Nephron progenitor cell (in vitro differentiated cells): Measurements from ENCODE around the gene FXYD7.

ENCODE experiments used
- DNase-seq: peaks from one replicate; pipeline ENCODE4 v3.0.0; 2021
- H3K27ac Mint-ChIP-seq: 2 replicates; pipeline ENCODE4 v1.8.0; 2021; ENCODE audit warnings: mild to moderate bottlenecking, moderate library complexity, mixed read lengths
- H3K27me3 Mint-ChIP-seq: 2 replicates; pipeline ENCODE4 v1.8.0; 2021; ENCODE audit warnings: mild to moderate bottlenecking, low read depth, mixed read lengths; ENCODE audit not compliant: poor library complexity
- H3K36me3 Mint-ChIP-seq: 2 replicates; pipeline ENCODE4 v1.8.0; 2021; ENCODE audit warnings: low read depth, mixed read lengths
- H3K4me1 Mint-ChIP-seq: 2 replicates; pipeline ENCODE4 v1.8.0; 2021; ENCODE audit warnings: mixed read lengths
- H3K4me3 Mint-ChIP-seq: 2 replicates; pipeline ENCODE4 v1.8.0; 2021; ENCODE audit warnings: mild to moderate bottlenecking, moderate library complexity, mixed read lengths
- H3K9me3 Mint-ChIP-seq: 2 replicates; pipeline ENCODE4 v1.8.0; 2021; ENCODE audit warnings: mild to moderate bottlenecking, moderate library complexity, mixed read lengths
- CTCF ChIP-seq: fragments of 200-600 bp; sonication (generic); IDR thresholded peaks from 2 replicates; pipeline ENCODE4 v1.5.0; 2021; ENCODE audit warnings: antibody characterized with exemption

Gene FXYD7

GRCh38 chr19:35104361-35104760 lies 38.7 kb upstream of the FXYD7 start:
- H3K4me1 Mint-ChIP-seq: peaks cover 7% of the 10 kb centered on the region
- H3K36me3 Mint-ChIP-seq: no peaks in the 10 kb centered on the region
- DNase-seq: no peak
- H3K27ac Mint-ChIP-seq: no peak overlapping the region
- no peak for TF ChIP-seq CTCF
- no peak overlapping the region for H3K4me3 Mint-ChIP-seq
- peaks cover 13% of the 10 kb centered on the region for H3K27me3 Mint-ChIP-seq
- H3K9me3 Mint-ChIP-seq: peaks cover 9% of the 10 kb centered on the region

DNA sequence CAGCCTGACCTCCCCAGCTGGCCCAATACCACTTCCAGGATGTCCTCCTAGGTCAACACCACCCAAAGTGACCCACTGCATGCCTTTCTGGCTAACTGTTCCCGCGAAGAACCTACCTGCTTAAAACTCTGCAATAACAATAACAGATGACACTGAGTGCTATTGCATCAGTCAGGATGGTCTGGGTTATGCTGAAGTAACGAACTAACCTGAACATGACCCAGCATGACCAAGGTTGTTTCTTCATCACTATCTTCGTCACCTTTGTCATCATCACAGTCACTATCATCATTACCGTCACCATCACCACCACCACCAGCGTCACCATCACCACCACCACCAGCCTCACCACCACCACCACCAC lies 38.0 kb upstream of the FXYD7 start:
- H3K4me3 Mint-ChIP-seq: no peak overlapping the region
- peaks cover 14% of the 10 kb centered on the region for H3K4me1 Mint-ChIP-seq
- DNase-seq: no peak
- peaks cover 13% of the 10 kb centered on the region for H3K27me3 Mint-ChIP-seq
- no peaks in the 10 kb centered on the region for H3K36me3 Mint-ChIP-seq
- H3K9me3 Mint-ChIP-seq: peaks cover 9% of the 10 kb centered on the region
- no peak for TF ChIP-seq CTCF
- no peak overlapping the region for H3K27ac Mint-ChIP-seq

- Mint-ChIP-seq H3K27ac (no peak overlapping the region), H3K36me3 (no peaks in the 10 kb centered on the region)
- TF ChIP-seq CTCF: no peak
Observed at GRCh38 chr19:35105411-35106290, 37.4 kb upstream of the FXYD7 start.

GRCh38 chr19:35106291-35106583 lies 36.8 kb upstream of the FXYD7 start:
- no peak for TF ChIP-seq CTCF
- Mint-ChIP-seq H3K36me3 (no peaks in the 10 kb centered on the region), H3K27me3 (peaks cover 11% of the 10 kb centered on the region), H3K4me1 (peaks cover 20% of the 10 kb centered on the region), H3K27ac (no peak overlapping the region), H3K9me3 (peaks cover 9% of the 10 kb centered on the region), H3K4me3 (no peak overlapping the region)
- no peak for DNase-seq

More at GRCh38 chr19:35105411-35106290, 37.4 kb upstream of the FXYD7 start:
- Mint-ChIP-seq H3K9me3 (peaks cover 9% of the 10 kb centered on the region), H3K4me3 (no peak overlapping the region), H3K4me1 (peaks cover 17% of the 10 kb centered on the region), H3K27me3 (peaks cover 13% of the 10 kb centered on the region)
- DNase-seq: no peak

DNA sequence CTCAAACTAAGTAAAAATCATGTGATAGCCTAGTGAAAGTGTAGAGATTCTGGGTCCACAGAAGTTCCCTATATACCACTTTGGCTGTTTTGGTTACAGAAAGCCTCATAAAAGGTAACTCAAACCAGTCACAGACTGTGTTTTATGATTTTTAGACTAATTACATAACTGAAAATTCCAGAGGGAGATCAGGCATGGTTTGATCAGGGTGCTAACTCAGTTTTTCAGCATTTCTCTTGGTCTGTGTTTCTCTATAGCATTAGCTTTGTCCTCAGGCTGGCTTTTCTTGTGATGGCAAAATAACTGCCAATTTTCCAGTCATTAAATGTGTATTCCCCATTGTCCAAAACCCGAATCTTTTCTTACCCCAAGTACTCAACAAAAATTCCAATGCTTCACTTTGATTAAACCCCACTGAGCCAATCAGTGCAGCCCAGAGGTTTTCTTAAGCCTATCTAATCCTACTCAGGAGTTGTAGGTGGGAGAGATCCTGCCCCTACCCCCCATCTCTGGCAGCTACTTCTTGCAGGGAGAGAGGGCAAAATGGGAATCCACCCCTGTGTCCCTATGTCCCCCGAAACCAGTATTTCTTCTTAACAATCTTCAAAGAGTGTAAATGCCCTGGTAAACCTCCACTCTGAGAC lies 36.0 kb upstream of the FXYD7 start:
- peaks cover 9% of the 10 kb centered on the region for H3K9me3 Mint-ChIP-seq
- no peak overlapping the region for H3K4me3 Mint-ChIP-seq
- no peak for DNase-seq
- H3K4me1 Mint-ChIP-seq: peaks cover 24% of the 10 kb centered on the region
- TF ChIP-seq CTCF: no peak
- H3K27ac Mint-ChIP-seq: no peak overlapping the region
- H3K36me3 Mint-ChIP-seq: no peaks in the 10 kb centered on the region
- peaks cover 10% of the 10 kb centered on the region for H3K27me3 Mint-ChIP-seq

DNA sequence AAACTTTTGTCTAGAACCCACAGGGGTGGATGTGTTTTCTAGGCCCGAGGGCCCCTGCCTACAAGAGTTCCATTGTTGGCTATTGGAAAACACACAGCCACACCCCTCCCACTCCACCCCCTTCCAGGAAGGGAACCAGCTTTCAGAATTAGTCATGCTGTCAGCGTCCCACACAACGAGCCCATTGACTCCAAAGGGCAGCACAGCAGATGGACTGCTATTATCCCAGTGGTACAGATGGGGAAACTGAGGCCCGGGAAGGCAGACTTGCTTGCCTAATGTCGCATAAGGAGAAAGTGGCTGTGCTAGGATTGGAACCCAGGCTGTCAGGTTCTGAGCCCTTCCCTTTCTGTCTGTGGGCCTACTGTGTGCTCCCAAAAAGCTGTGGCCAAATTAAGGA lies 35.5 kb upstream of the FXYD7 start:
- Mint-ChIP-seq H3K9me3 (peaks cover 9% of the 10 kb centered on the region), H3K27me3 (peaks cover 9% of the 10 kb centered on the region), H3K36me3 (no peaks in the 10 kb centered on the region), H3K4me3 (no peak overlapping the region), H3K4me1 (peaks cover 27% of the 10 kb centered on the region), H3K27ac (no peak overlapping the region)
- no peak for DNase-seq
- TF ChIP-seq CTCF: no peak
